CD4-positive, alpha-beta memory T cell (primary cell): ENCODE data around the gene AMZ1. TPM values are rescaled to one million over a fixed set of nuclear protein-coding genes. Genes with fewer than 3 reads are reported as not detected.

Experiments used
- CTCF ChIA-PET: fragments of 350-600 bp; sonication (Branson Sonifier 250); formaldehyde crosslinking; loops from one replicate; lab custom pipeline; 2021; ENCODE audit warnings: inconsistent platforms; ENCODE audit not compliant: partially characterized antibody; lab: Charles Lee
- POLR2A ChIA-PET: fragments of 350-600 bp; sonication (Branson Sonifier 250); formaldehyde crosslinking; loops from one replicate; lab custom pipeline; 2021; ENCODE audit not compliant: partially characterized antibody; lab: Charles Lee
- DNase-seq, 5 donors: peaks; one replicate each; pipeline versions ENCODE4 v3.0.0 to v3.0.0-alpha.2; 2020 to 2022; ENCODE audit warnings: mixed read lengths in 1 of 5
- H3K27ac ChIP-seq: one replicate; pipeline ENCODE4 v1.7.0; 2013; ENCODE audit warnings: low read depth, low read length
- H3K27me3 ChIP-seq: 2 replicates; pipeline ENCODE4 v1.7.0; 2013; ENCODE audit warnings: mild to moderate bottlenecking, low read length, moderate library complexity; ENCODE audit not compliant: insufficient read depth
- H3K36me3 ChIP-seq: 2 replicates; pipeline ENCODE4 v1.7.0; 2013; ENCODE audit warnings: mild to moderate bottlenecking, low read length, moderate library complexity; ENCODE audit not compliant: insufficient read depth
- H3K4me1 ChIP-seq: 2 replicates; pipeline ENCODE4 v1.7.0; 2013; ENCODE audit warnings: mild to moderate bottlenecking, low read length, moderate library complexity; ENCODE audit not compliant: insufficient read depth
- H3K4me3 ChIP-seq, 2 donors: one replicate each; pipeline ENCODE4 v1.7.0; 2013; ENCODE audit warnings: low read length in 2 of 2, mild to moderate bottlenecking in 1 of 2
- H3K9me3 ChIP-seq, 2 donors: one replicate each; pipeline ENCODE4 v1.7.0; 2013; ENCODE audit warnings: low read length in 2 of 2, control low read depth in 1 of 2; ENCODE audit not compliant: control insufficient read depth in 1 of 2
- H3K27ac Mint-ChIP-seq, 7 donors: one replicate each; pipeline ENCODE4 v1.8.0; 2020 to 2021; ENCODE audit warnings: mixed read lengths in 7 of 7, mild to moderate bottlenecking in 6 of 7, inconsistent platforms in 3 of 7, moderate library complexity in 3 of 7
- H3K27me3 Mint-ChIP-seq, 2 donors: one replicate each; pipeline ENCODE4 v1.8.0; 2020 to 2021; ENCODE audit warnings: mixed read lengths in 2 of 2
- H3K36me3 Mint-ChIP-seq, 2 donors: one replicate each; pipeline ENCODE4 v1.8.0; 2020 to 2021; ENCODE audit warnings: mixed read lengths in 2 of 2, inconsistent platforms in 1 of 2, mild to moderate bottlenecking in 1 of 2
- H3K4me1 Mint-ChIP-seq, 4 donors: one replicate each; pipeline ENCODE4 v1.8.0; 2020 to 2021; ENCODE audit warnings: mixed read lengths in 4 of 4, mild to moderate bottlenecking in 1 of 4
- H3K4me3 Mint-ChIP-seq, 8 donors: one replicate each; pipeline ENCODE4 v1.8.0; 2020 to 2021; ENCODE audit warnings: mixed read lengths in 8 of 8, mild to moderate bottlenecking in 7 of 8, moderate library complexity in 6 of 8, inconsistent platforms in 3 of 8
- H3K9me3 Mint-ChIP-seq, 8 donors: one replicate each; pipeline ENCODE4 v1.8.0; 2020 to 2021; ENCODE audit warnings: mixed read lengths in 8 of 8, mild to moderate bottlenecking in 5 of 8, inconsistent platforms in 3 of 8, moderate library complexity in 1 of 8
- intact Hi-C: fragments of 100-400 bp; cut with micrococcal nuclease; formaldehyde crosslinking; loops from one replicate; pipeline ENCODE4 v1.15.1; 2023
- polyA plus RNA-seq, 2 donors: library from polyadenylated mRNA; unstranded; fragments of 300-500 nt; fragmentation: Illumina TruSeq; gene quantifications; one replicate each; pipeline ENCODE4 v1.2.3, GENCODE V29; 2021
- total RNA-seq, 2 experiments: library from RNA; stranded (reverse); gene quantifications; one replicate each; pipeline ENCODE4 v1.2.3, GENCODE V29; 2021

The AMZ1 gene
- total and polyA plus RNA-seq, 4 experiments from 2014 or later = 0.15 to 2.0 (median 1.6) TPM; not detected in 1

- Histone ChIP-seq H3K4me3 (no peak overlapping the region), H3K27ac (no peak overlapping the region), H3K4me1 (peaks cover 37% of the 10 kb centered on the region), H3K27me3 (no peaks in the 10 kb centered on the region), H3K36me3 (no peaks in the 10 kb centered on the region), H3K9me3 (no peaks in the 10 kb centered on the region)
- Mint-ChIP-seq H3K4me1 (peaks cover 15 to 26% (median 19%) of the 10 kb centered on the region in 4 donors), H3K9me3 (no peaks in the 10 kb centered on the region), H3K27ac (no peak overlapping the region), H3K4me3 (no peak overlapping the region), H3K36me3 (no peaks in the 10 kb centered on the region), H3K27me3 (no peaks in the 10 kb centered on the region)
- no peak for DNase-seq
- ChIA-PET CTCF (interaction anchor here (1.0 to 16.2 kb wide), 6 partner anchors 9 to 257 kb away, joined by 3 to 220 read pairs (median 55); no protein-coding TSS in a partner anchor), POLR2A (interaction anchor here (1.5 to 4.4 kb wide), 4 partner anchors 8 to 197 kb away, joined by 3 to 57 read pairs (median 28); no protein-coding TSS in a partner anchor)
- intact Hi-C loops = no loop called here
Measured at GRCh38 chr7:2708041-2708440, 20.0 kb downstream of the AMZ1 start.

- no peaks in the 10 kb centered on the region for H3K27me3 Mint-ChIP-seq
- intact Hi-C loops = loop anchor here (1.0 kb wide), 4 partner anchors 37 to 257 kb away; no protein-coding TSS in a partner anchor
- ChIA-PET CTCF (interaction anchor here (1.1 to 16.2 kb wide), 18 partner anchors 10 to 258 kb away, joined by 3 to 220 read pairs (median 12); partner anchors contain the start of gene TTYH3), POLR2A (interaction anchor here (1.3 to 4.4 kb wide), 9 partner anchors 9 to 257 kb away, joined by 3 to 57 read pairs (median 13); partner anchors contain the start of gene TTYH3)
- H3K4me1 Mint-ChIP-seq = peaks cover 15 to 31% (median 20%) of the 10 kb centered on the region in 4 donors
- H3K9me3 ChIP-seq = no peaks in the 10 kb centered on the region
- no peak for DNase-seq
- no peak overlapping the region for H3K27ac Mint-ChIP-seq
- H3K4me1 ChIP-seq = peaks cover 37% of the 10 kb centered on the region
- no peaks in the 10 kb centered on the region for H3K36me3 Mint-ChIP-seq
- no peaks in the 10 kb centered on the region for H3K27me3 ChIP-seq
- H3K36me3 ChIP-seq = no peaks in the 10 kb centered on the region
- no peak overlapping the region for H3K4me3 Mint-ChIP-seq
- H3K9me3 Mint-ChIP-seq = no peaks in the 10 kb centered on the region
- no peak overlapping the region for H3K27ac ChIP-seq
- H3K4me3 ChIP-seq = peak overlapping the region in 1 of 2 donors; percentile 50
Measured at GRCh38 chr7:2708547-2709310, 20.7 kb downstream of the AMZ1 start.

GRCh38 chr7:2709553-2710285 lies 21.7 kb downstream of the AMZ1 start:
- H3K9me3 Mint-ChIP-seq = no peaks in the 10 kb centered on the region
- ChIA-PET CTCF (interaction anchor here (0.6 to 16.2 kb wide), 41 partner anchors 10 to 383 kb away, joined by 3 to 220 read pairs (median 4); partner anchors contain the start of gene TTYH3), POLR2A (interaction anchor here (0.6 to 4.4 kb wide), 12 partner anchors 10 to 1128 kb away, joined by 3 to 57 read pairs (median 8); partner anchors contain the start of gene TTYH3)
- H3K36me3 Mint-ChIP-seq = no peaks in the 10 kb centered on the region
- peaks cover 19 to 40% (median 27%) of the 10 kb centered on the region in 4 donors for H3K4me1 Mint-ChIP-seq
- DNase-seq = peak; percentile 75 to 81 (median 79)
- Histone ChIP-seq H3K4me3 (peak overlapping the region in 1 of 2 donors; percentile 50), H3K4me1 (peaks cover 41% of the 10 kb centered on the region), H3K27me3 (no peaks in the 10 kb centered on the region), H3K27ac (peak overlapping the region; percentile 42), H3K9me3 (no peaks in the 10 kb centered on the region), H3K36me3 (no peaks in the 10 kb centered on the region)
- H3K27ac Mint-ChIP-seq = peak overlapping the region in 6 of 7 donors; percentile 86 to 96 (median 90)
- no peaks in the 10 kb centered on the region for H3K27me3 Mint-ChIP-seq
- intact Hi-C loops = loop anchor here (1.0 to 10.0 kb wide), 7 partner anchors 38 to 1135 kb away; partner anchors contain the start of genes BRAT1, GNA12, IQCE and PSMG3
- peak overlapping the region; percentile 69 to 87 (median 78) for H3K4me3 Mint-ChIP-seq

GRCh38 chr7:2710286-2710655 lies 22.3 kb downstream of the AMZ1 start:
- no peaks in the 10 kb centered on the region for H3K36me3 ChIP-seq
- DNase-seq = peak; percentile 60 to 87 (median 66)
- peak overlapping the region; percentile 42 for H3K27ac ChIP-seq
- no peaks in the 10 kb centered on the region for H3K9me3 ChIP-seq
- intact Hi-C loops = loop anchor here (5.0 to 10.0 kb wide), 3 partner anchors 132 to 1135 kb away; partner anchors contain the start of genes BRAT1, GNA12, IQCE and PSMG3
- POLR2A ChIA-PET = interaction anchor here (0.8 to 4.4 kb wide), 17 partner anchors 9 to 356 kb away, joined by 3 to 57 read pairs (median 5); partner anchors contain the start of genes BRAT1, EIF3B, IQCE and TTYH3
- CTCF ChIA-PET = interaction anchor here (0.6 to 16.2 kb wide), 42 partner anchors 9 to 382 kb away, joined by 3 to 220 read pairs (median 4); partner anchors contain the start of gene TTYH3
- Mint-ChIP-seq H3K4me1 (peaks cover 24 to 46% (median 32%) of the 10 kb centered on the region in 4 donors), H3K4me3 (peak overlapping the region; percentile 69 to 87 (median 78)), H3K9me3 (peaks cover 0 to 1% (median 0%) of the 10 kb centered on the region in 8 donors), H3K27ac (peak overlapping the region; percentile 42 to 96 (median 90)), H3K36me3 (no peaks in the 10 kb centered on the region), H3K27me3 (no peaks in the 10 kb centered on the region)
- H3K4me1 ChIP-seq = peaks cover 47% of the 10 kb centered on the region
- H3K27me3 ChIP-seq = no peaks in the 10 kb centered on the region
- peak overlapping the region in 1 of 2 donors; percentile 50 for H3K4me3 ChIP-seq

- Histone ChIP-seq H3K4me3 (peak overlapping the region in 1 of 2 donors; percentile 50), H3K9me3 (no peaks in the 10 kb centered on the region), H3K36me3 (no peaks in the 10 kb centered on the region), H3K27me3 (no peaks in the 10 kb centered on the region), H3K4me1 (peaks cover 54% of the 10 kb centered on the region), H3K27ac (peak overlapping the region; percentile 3)
- Mint-ChIP-seq H3K27ac (peak overlapping the region; percentile 61 to 96 (median 92)), H3K9me3 (peaks cover 0 to 2% (median 0%) of the 10 kb centered on the region in 8 donors), H3K4me3 (peak overlapping the region; percentile 52 to 87 (median 78)), H3K36me3 (no peaks in the 10 kb centered on the region), H3K27me3 (no peaks in the 10 kb centered on the region), H3K4me1 (peaks cover 32 to 54% (median 40%) of the 10 kb centered on the region in 4 donors)
- ChIA-PET POLR2A (interaction anchor here (0.8 to 4.4 kb wide), 14 partner anchors 9 to 357 kb away, joined by 3 to 57 read pairs (median 4); partner anchors contain the start of genes BRAT1, EIF3B, IQCE and TTYH3), CTCF (interaction anchor here (0.7 to 16.2 kb wide), 24 partner anchors 8 to 382 kb away, joined by 3 to 220 read pairs (median 8); no protein-coding TSS in a partner anchor)
- intact Hi-C loops = loop anchor here (1.0 to 10.0 kb wide), 4 partner anchors 8 to 1136 kb away; partner anchors contain the start of genes BRAT1, GNA12, IQCE and PSMG3
- peak; percentile 54 to 76 (median 66) for DNase-seq
Measured at GRCh38 chr7:2710901-2711551, 23.0 kb downstream of the AMZ1 start.
